Smooth muscle cell (in vitro differentiated cells): ENCODE measurements around the gene XIRP2. TPM values are rescaled to one million over a fixed set of nuclear protein-coding genes. Genes with fewer than 3 reads are reported as not detected.

Experiments
- DNase-seq: peaks from one replicate; lab custom pipeline; 2025; ENCODE audit not compliant: unreplicated experiment; lab: John Stamatoyannopoulos, UW
- H2AFZ ChIP-seq: fragments of 200-600 bp; sonication (generic); 2 replicates; pipeline ENCODE4 v1.6.0; 2016; ENCODE audit warnings: antibody characterized with exemption, low read depth, mild to moderate bottlenecking
- H3F3A ChIP-seq: fragments of 200-600 bp; sonication (generic); 2 replicates; pipeline ENCODE4 v1.6.0; 2017; ENCODE audit warnings: antibody characterized with exemption, low read depth
- H3K27ac ChIP-seq: fragments of 200-600 bp; sonication (generic); 2 replicates; pipeline ENCODE4 v1.5.1; 2016; ENCODE audit warnings: low read depth, mild to moderate bottlenecking
- H3K27me3 ChIP-seq: fragments of 200-600 bp; sonication (generic); 2 replicates; pipeline ENCODE4 v1.6.1; 2016; ENCODE audit warnings: low read depth, mild to moderate bottlenecking
- H3K36me3 ChIP-seq: fragments of 200-600 bp; sonication (generic); 2 replicates; pipeline ENCODE4 v1.5.1; 2016; ENCODE audit warnings: low read depth
- H3K4me1 ChIP-seq: fragments of 200-600 bp; sonication (generic); 2 replicates; pipeline ENCODE4 v1.5.1; 2016; ENCODE audit warnings: low read depth
- H3K4me2 ChIP-seq: fragments of 200-600 bp; sonication (generic); 2 replicates; pipeline ENCODE4 v1.6.0; 2016; ENCODE audit warnings: mild to moderate bottlenecking
- H3K4me3 ChIP-seq: fragments of 200-600 bp; sonication (generic); 2 replicates; pipeline ENCODE4 v1.5.1; 2016; ENCODE audit warnings: mild to moderate bottlenecking
- H3K79me2 ChIP-seq: fragments of 200-600 bp; sonication (generic); 2 replicates; pipeline ENCODE4 v1.6.0; 2016; ENCODE audit warnings: low read depth, mild to moderate bottlenecking
- H3K9ac ChIP-seq: fragments of 200-600 bp; sonication (generic); 2 replicates; pipeline ENCODE4 v1.6.0; 2016; ENCODE audit warnings: low read depth
- H3K9me3 ChIP-seq: fragments of 200-600 bp; sonication (generic); replicated peaks from 2 replicates; pipeline ENCODE4 v1.5.1; 2016; ENCODE audit warnings: low read depth
- H4K20me1 ChIP-seq: fragments of 200-600 bp; sonication (generic); 2 replicates; pipeline ENCODE4 v1.6.0; 2016; ENCODE audit warnings: low read depth
- CTCF ChIP-seq: fragments of 200-600 bp; sonication (generic); IDR thresholded peaks from 2 replicates; pipeline ENCODE4 v1.5.1; 2017; ENCODE audit warnings: borderline replicate concordance, mild to moderate bottlenecking, antibody characterized with exemption; ENCODE audit not compliant: insufficient read depth, poor library complexity, severe bottlenecking
- WGBS: methylation state at CpG from one replicate; pipeline ENCODE4 v1.1.7; 2016; ENCODE audit warnings: low lambda C conversion rate; 5-methylcytosine and 5-hydroxymethylcytosine counted together
- polyA plus RNA-seq: library from polyadenylated mRNA; unstranded; fragments of >200 nt; fragmentation: Nextera tagmentation; extraction: Ambion mirVana; gene quantifications from 2 replicates; pipeline ENCODE4 v1.2.1, GENCODE V29; 2016
- total RNA-seq: library from RNA; depleted of rRNA; stranded (reverse); fragments of >200 nt; gene quantifications from 2 replicates; pipeline ENCODE4 v1.2.3, GENCODE V29; 2014

Gene XIRP2
- total and polyA plus RNA-seq, 2 experiments from 2014 or later: not detected

- no peak overlapping the region for H2AFZ ChIP-seq
- H3K4me1 ChIP-seq: no peaks in the 10 kb centered on the region
- H3K4me3 ChIP-seq: no peak overlapping the region
- TF ChIP-seq CTCF: no peak
- no peaks in the 10 kb centered on the region for H3K27me3 ChIP-seq
- no peaks in the 10 kb centered on the region for H3F3A ChIP-seq
- H3K79me2 ChIP-seq: no peaks in the 10 kb centered on the region
- no peaks in the 10 kb centered on the region for H3K9me3 ChIP-seq
- H3K27ac ChIP-seq: no peak overlapping the region
- 48% methylated on average over 1 of the region's 1 CpG for WGBS
- H3K4me2 ChIP-seq: no peak overlapping the region
- H3K9ac ChIP-seq: no peak overlapping the region
- no peaks in the 10 kb centered on the region for H3K36me3 ChIP-seq
- no peak for DNase-seq
- H4K20me1 ChIP-seq: no peaks in the 10 kb centered on the region
Measured at GRCh38 chr2:167052825-167053224, 164.5 kb downstream of the XIRP2 start.

GRCh38 chr2:167054881-167055280 lies 166.6 kb downstream of the XIRP2 start:
- no peak overlapping the region for H3K27ac ChIP-seq
- no peak overlapping the region for H3K9ac ChIP-seq
- WGBS: 89% methylated on average over 3 of the region's 3 CpGs
- H3K27me3 ChIP-seq: no peaks in the 10 kb centered on the region
- no peaks in the 10 kb centered on the region for H3F3A ChIP-seq
- no peaks in the 10 kb centered on the region for H4K20me1 ChIP-seq
- H3K4me1 ChIP-seq: no peaks in the 10 kb centered on the region
- TF ChIP-seq CTCF: no peak
- no peak overlapping the region for H3K4me3 ChIP-seq
- H3K9me3 ChIP-seq: no peaks in the 10 kb centered on the region
- no peak overlapping the region for H2AFZ ChIP-seq
- H3K4me2 ChIP-seq: no peak overlapping the region
- H3K79me2 ChIP-seq: no peaks in the 10 kb centered on the region
- H3K36me3 ChIP-seq: no peaks in the 10 kb centered on the region
- DNase-seq: no peak

GRCh38 chr2:167057446-167057845 lies 169.2 kb downstream of the XIRP2 start:
- WGBS: 89% methylated on average over 4 of the region's 4 CpGs
- H3K4me3 ChIP-seq: no peak overlapping the region
- H3K9ac ChIP-seq: no peak overlapping the region
- H3K36me3 ChIP-seq: no peaks in the 10 kb centered on the region
- no peak overlapping the region for H2AFZ ChIP-seq
- TF ChIP-seq CTCF: no peak
- DNase-seq: no peak
- no peaks in the 10 kb centered on the region for H3K4me1 ChIP-seq
- H3K4me2 ChIP-seq: no peak overlapping the region
- H4K20me1 ChIP-seq: no peaks in the 10 kb centered on the region
- H3K27me3 ChIP-seq: no peaks in the 10 kb centered on the region
- H3F3A ChIP-seq: no peaks in the 10 kb centered on the region
- H3K9me3 ChIP-seq: no peaks in the 10 kb centered on the region
- no peaks in the 10 kb centered on the region for H3K79me2 ChIP-seq
- no peak overlapping the region for H3K27ac ChIP-seq

- no peak overlapping the region for H3K4me3 ChIP-seq
- no peak overlapping the region for H2AFZ ChIP-seq
- H3K9ac ChIP-seq: no peak overlapping the region
- H3K4me1 ChIP-seq: no peaks in the 10 kb centered on the region
- H3K79me2 ChIP-seq: no peaks in the 10 kb centered on the region
- WGBS: 96% methylated on average over 10 of the region's 10 CpGs
- H3K27me3 ChIP-seq: no peaks in the 10 kb centered on the region
- H3K36me3 ChIP-seq: no peaks in the 10 kb centered on the region
- H4K20me1 ChIP-seq: no peaks in the 10 kb centered on the region
- H3K27ac ChIP-seq: no peak overlapping the region
- no peak for DNase-seq
- no peak overlapping the region for H3K4me2 ChIP-seq
- no peaks in the 10 kb centered on the region for H3K9me3 ChIP-seq
- no peak for TF ChIP-seq CTCF
- no peaks in the 10 kb centered on the region for H3F3A ChIP-seq
Measured at GRCh38 chr2:167059173-167059572, 170.9 kb downstream of the XIRP2 start.
